Kidney (tissue), 14 donors: ENCODE results near the gene NRP1. TPM values are rescaled to one million over a fixed set of nuclear protein-coding genes. Genes with fewer than 3 reads are reported as not detected.

Experiments
- DNase-seq, 5 donors: peaks; one replicate each; pipeline ENCODE4 v3.0.0-alpha.2; 2013 to 2020
- FAIRE-seq: peaks from 2 replicates; lab custom pipeline; 2012; peaks lifted over from hg19 to GRCh38; lab: Jason Lieb, UNC
- H3K27ac ChIP-seq, 2 donors: one replicate each; pipeline ENCODE4 v1.7.0; 2013; ENCODE audit warnings: low read depth in 2 of 2, low read length in 2 of 2, inconsistent platforms in 1 of 2
- H3K27me3 ChIP-seq: one replicate; pipeline ENCODE4 v1.7.1; 2013; ENCODE audit warnings: low read length, inconsistent platforms; ENCODE audit not compliant: control insufficient read depth, insufficient read depth
- H3K36me3 ChIP-seq, 3 donors: one replicate each; pipeline versions ENCODE4 v1.7.0 to v1.7.1; 2013; ENCODE audit warnings: low read length in 3 of 3, control low read depth in 1 of 3, inconsistent platforms in 1 of 3; ENCODE audit not compliant: insufficient read depth in 3 of 3, control insufficient read depth in 2 of 3
- H3K4me1 ChIP-seq, 3 donors: one replicate each; pipeline versions ENCODE4 v1.7.0 to v1.7.1; 2013; ENCODE audit warnings: low read length in 3 of 3, inconsistent platforms in 1 of 3, low read depth in 1 of 3; ENCODE audit not compliant: control insufficient read depth in 2 of 3, insufficient read depth in 2 of 3
- H3K4me3 ChIP-seq, 3 donors: one replicate each; pipeline versions ENCODE4 v1.7.0 to v1.8.1; 2013; ENCODE audit warnings: low read length in 3 of 3, control low read depth in 1 of 3, inconsistent platforms in 1 of 3
- H3K9ac ChIP-seq, 3 donors: one replicate each; pipeline versions ENCODE4 v1.7.0 to v1.7.1; 2013; ENCODE audit warnings: low read length in 3 of 3, control low read depth in 1 of 3, inconsistent platforms in 1 of 3
- H3K9me3 ChIP-seq, 3 donors: one replicate each; pipeline versions ENCODE4 v1.7.0 to v1.7.1; 2013; ENCODE audit warnings: low read length in 3 of 3, control low read depth in 1 of 3, inconsistent platforms in 1 of 3; ENCODE audit not compliant: control insufficient read depth in 2 of 3, insufficient read depth in 1 of 3
- intact Hi-C: fragments of 100-400 bp; cut with DNase I; formaldehyde crosslinking; loops from one replicate; pipeline ENCODE4 v1.11.1; 2022
- polyA plus RNA-seq: library from polyadenylated mRNA; stranded (reverse); fragments of 350-450 nt; fragmentation: Illumina TruSeq; extraction: RNeasy Lipid Tissue Mini Kit (QIAGEN cat#74804); gene quantifications from one replicate; pipeline ENCODE4 v1.2.3, GENCODE V29; 2014; ENCODE audit warnings: low read depth, low replicate concordance; ENCODE audit not compliant: insufficient read depth
- total RNA-seq: library from RNA; stranded (reverse); fragmentation: NEBNext Ultra II Directional; extraction: Animal tissue kit (Norgen Biotek cat#: 25700); gene quantifications from one replicate; pipeline ENCODE4 v1.2.1, GENCODE V29; 2021
- TF ChIP-seq, protein P1 (sequence below): IDR thresholded peaks from 3 replicates; pipeline ENCODE4 v1.5.1; 2012; ENCODE audit warnings: mild to moderate bottlenecking, moderate library complexity, borderline replicate concordance; ENCODE audit not compliant: insufficient read depth; ENCODE audit errors: extremely low read depth
- donor health status: control.
- donor health status: control.
- donor health status: control.
- donor health status: control.
- donor health status: control.
- donor health status: DM: yes; HTN: yes; CAD: no.
- donor health status: Normal renal cell carcinoma (clear cell type).

Gene NRP1
- total and polyA plus RNA-seq, 2 donors from 2014 or later = 40.5 to 243 TPM

DNA sequence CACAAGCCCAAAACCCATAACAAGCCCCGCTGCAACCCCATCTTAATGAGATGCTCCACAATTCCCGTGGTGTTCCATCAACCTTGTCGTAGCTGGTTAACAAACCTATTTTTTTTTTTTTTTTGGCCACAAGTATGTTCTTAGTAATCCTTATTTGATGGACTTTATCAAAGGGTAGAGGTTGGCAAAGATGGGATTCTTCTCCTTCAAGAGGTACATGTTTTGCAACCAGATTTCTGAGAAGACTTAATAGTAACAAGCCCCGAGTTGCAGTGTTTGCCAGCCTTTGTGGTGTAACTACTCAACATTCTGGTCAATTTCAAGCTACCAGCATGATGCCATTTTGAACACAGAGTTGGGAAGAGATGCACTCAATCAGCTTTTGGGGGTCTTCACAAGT is 181.7 kb downstream of the NRP1 start:
- Histone ChIP-seq H3K4me3 (no peak overlapping the region), H3K36me3 (no peaks in the 10 kb centered on the region), H3K9ac (no peak overlapping the region), H3K4me1 (peaks cover 0 to 5% (median 0%) of the 10 kb centered on the region in 3 donors), H3K27ac (no peak overlapping the region), H3K9me3 (no peaks in the 10 kb centered on the region), H3K27me3 (no peaks in the 10 kb centered on the region)
- TF ChIP-seq, protein P1, sequence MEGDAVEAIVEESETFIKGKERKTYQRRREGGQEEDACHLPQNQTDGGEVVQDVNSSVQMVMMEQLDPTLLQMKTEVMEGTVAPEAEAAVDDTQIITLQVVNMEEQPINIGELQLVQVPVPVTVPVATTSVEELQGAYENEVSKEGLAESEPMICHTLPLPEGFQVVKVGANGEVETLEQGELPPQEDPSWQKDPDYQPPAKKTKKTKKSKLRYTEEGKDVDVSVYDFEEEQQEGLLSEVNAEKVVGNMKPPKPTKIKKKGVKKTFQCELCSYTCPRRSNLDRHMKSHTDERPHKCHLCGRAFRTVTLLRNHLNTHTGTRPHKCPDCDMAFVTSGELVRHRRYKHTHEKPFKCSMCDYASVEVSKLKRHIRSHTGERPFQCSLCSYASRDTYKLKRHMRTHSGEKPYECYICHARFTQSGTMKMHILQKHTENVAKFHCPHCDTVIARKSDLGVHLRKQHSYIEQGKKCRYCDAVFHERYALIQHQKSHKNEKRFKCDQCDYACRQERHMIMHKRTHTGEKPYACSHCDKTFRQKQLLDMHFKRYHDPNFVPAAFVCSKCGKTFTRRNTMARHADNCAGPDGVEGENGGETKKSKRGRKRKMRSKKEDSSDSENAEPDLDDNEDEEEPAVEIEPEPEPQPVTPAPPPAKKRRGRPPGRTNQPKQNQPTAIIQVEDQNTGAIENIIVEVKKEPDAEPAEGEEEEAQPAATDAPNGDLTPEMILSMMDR = no peak
- intact Hi-C loops = no loop called here
- FAIRE-seq = no peak
- DNase-seq = no peak

DNA sequence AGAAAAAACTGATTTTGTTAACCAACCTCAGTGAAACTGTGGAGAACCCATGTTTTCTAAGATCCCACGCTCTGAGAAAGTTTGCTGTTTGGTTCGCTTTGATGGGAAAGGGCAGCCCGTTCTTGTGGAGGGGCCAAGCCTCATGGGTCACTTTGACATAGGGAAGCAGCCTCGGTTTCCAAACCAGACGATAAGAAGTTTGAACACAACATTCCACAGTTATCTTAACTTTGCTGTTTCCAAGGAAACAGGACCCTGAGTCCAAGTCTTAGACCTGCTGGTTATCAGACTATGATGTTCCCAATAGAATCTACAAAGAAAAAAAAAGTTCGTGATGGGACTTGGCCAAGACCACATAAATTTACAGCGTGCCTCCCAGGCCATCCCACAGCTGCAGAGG is 182.3 kb downstream of the NRP1 start:
- no peaks in the 10 kb centered on the region for H3K9me3 ChIP-seq
- no peaks in the 10 kb centered on the region for H3K27me3 ChIP-seq
- H3K9ac ChIP-seq = no peak overlapping the region
- H3K4me1 ChIP-seq = peaks cover 0 to 5% (median 0%) of the 10 kb centered on the region in 3 donors
- FAIRE-seq (no peak), DNase-seq (no peak)
- no peak overlapping the region for H3K4me3 ChIP-seq
- intact Hi-C loops = no loop called here
- TF ChIP-seq, protein P1 = no peak
- H3K27ac ChIP-seq = no peak overlapping the region
- no peaks in the 10 kb centered on the region for H3K36me3 ChIP-seq

DNA sequence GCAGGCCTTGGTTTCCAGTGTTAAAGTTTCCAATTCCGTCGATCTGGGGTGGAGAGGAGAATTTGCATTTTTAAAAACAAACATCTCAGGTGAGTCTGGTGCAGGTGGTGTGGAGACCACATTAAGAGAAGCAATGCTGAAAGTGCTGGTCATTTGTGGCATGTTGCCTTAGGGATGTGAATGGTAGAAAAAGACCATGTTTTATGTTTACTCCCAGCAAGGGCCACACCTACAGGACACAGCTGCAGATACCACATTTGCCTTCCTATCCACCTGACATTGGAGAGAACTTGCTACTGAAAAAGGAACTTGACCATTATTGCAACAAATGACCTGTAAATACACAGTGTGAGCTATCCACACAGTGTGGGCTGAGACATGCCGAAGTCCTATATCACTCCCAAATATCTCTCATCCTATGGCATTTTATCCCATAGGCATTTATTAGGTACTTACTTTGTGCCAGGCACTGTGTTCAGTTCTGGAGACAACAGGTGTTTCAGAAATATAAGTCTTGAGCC is 183.1 kb downstream of the NRP1 start:
- DNase-seq (no peak), FAIRE-seq (no peak)
- H3K27me3 ChIP-seq = no peaks in the 10 kb centered on the region
- no peaks in the 10 kb centered on the region for H3K36me3 ChIP-seq
- H3K4me1 ChIP-seq = peaks cover 0 to 5% (median 0%) of the 10 kb centered on the region in 3 donors
- H3K9ac ChIP-seq = no peak overlapping the region
- no peaks in the 10 kb centered on the region for H3K9me3 ChIP-seq
- no peak overlapping the region for H3K27ac ChIP-seq
- TF ChIP-seq, protein P1 = no peak
- H3K4me3 ChIP-seq = no peak overlapping the region
- intact Hi-C loops = no loop called here

DNA sequence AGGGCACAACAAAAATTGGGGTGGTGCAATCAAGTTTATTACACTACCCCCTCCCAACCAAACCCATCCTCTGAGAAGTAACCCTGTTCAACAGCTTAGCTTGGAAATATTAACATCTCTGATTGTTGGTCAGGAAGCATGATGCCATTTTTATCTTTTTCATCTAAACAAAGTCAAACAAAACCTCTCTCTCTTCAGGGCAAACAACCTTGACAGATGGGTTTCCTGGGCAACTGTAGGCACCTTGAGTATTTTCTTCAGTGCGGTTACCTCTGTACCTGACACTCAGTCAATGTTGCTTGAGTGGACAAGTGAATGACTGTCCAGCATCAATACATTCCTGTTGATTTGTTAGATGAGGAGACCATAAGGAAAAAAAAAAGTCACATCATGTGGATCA is 183.6 kb downstream of the NRP1 start:
- TF ChIP-seq, protein P1 = no peak

More for the DNA sequence above, 183.6 kb downstream of the NRP1 start:
- Histone ChIP-seq H3K27me3 (no peaks in the 10 kb centered on the region), H3K9ac (no peak overlapping the region), H3K4me3 (no peak overlapping the region), H3K36me3 (no peaks in the 10 kb centered on the region), H3K9me3 (no peaks in the 10 kb centered on the region), H3K27ac (peak overlapping the region in 1 of 2 donors; percentile 38), H3K4me1 (peaks cover 0 to 5% (median 0%) of the 10 kb centered on the region in 3 donors)
- intact Hi-C loops = no loop called here
- FAIRE-seq = no peak
- no peak for DNase-seq
